GM18502 (cell line): ENCODE data around the gene SUCLG2.

Experiments
- ATAC-seq: cut with Tn5 transposase; IDR thresholded peaks from one replicate; pipeline ENCODE4 v1.9.1; 2021; ENCODE audit warnings: mild to moderate bottlenecking; ENCODE audit not compliant: unreplicated experiment, poor library complexity

SUCLG2 gene

DNA sequence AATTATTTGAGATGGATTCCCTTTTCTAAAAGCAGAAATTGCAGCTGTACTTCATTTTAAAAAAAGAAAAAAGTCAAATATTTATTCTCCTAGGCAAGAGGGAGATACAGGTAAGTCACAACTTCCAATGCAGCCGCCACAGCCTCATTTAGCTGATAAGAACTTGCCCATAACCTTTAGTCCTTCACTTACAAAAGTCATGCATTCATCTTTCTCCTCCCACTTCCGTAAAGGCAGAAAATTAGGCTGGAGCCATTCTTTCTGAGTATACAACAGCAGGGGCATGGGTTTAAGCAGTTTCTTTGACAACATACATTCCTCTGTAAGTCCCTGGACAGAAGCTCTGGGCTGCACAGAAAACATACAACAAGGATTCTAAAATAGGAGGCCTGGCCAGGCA lies 4.3 kb downstream of the SUCLG2 start:
- ATAC-seq = no peak

- ATAC-seq = no peak
Measured at GRCh38 chr3:67649681-67650080, 4.7 kb downstream of the SUCLG2 start.

GRCh38 chr3:67648701-67649100 lies 5.7 kb downstream of the SUCLG2 start:
- ATAC-seq = no peak

- no peak for ATAC-seq
Measured at GRCh38 chr3:67648229-67648628, 6.2 kb downstream of the SUCLG2 start.

- no peak for ATAC-seq
Measured at GRCh38 chr3:67647390-67647878, 7.0 kb downstream of the SUCLG2 start.

- ATAC-seq = no peak
Measured at GRCh38 chr3:67646586-67647234, 7.7 kb downstream of the SUCLG2 start.

GRCh38 chr3:67644827-67645226 lies 9.6 kb downstream of the SUCLG2 start:
- ATAC-seq = no peak

GRCh38 chr3:67642734-67643133 lies 11.7 kb downstream of the SUCLG2 start:
- ATAC-seq = no peak

DNA sequence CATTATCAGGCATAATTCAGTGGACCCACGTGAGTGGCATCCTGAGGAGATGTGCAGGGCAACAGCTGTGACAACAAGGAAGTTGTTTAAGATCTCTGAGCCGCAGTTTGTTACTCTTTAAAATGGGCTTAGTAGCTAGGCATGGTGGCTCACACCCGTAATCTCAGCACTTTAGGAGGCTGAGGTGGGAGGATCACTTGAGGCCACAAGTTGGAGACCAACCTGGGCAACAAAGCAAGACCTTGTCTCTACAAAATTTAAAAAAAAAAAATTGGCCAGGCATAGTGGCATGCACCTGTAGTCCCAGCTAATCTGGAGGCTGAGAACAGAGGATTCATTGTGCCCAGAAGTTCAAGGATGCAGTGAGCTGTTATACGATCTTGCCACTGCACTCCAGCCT lies 12.2 kb downstream of the SUCLG2 start:
- no peak for ATAC-seq

DNA sequence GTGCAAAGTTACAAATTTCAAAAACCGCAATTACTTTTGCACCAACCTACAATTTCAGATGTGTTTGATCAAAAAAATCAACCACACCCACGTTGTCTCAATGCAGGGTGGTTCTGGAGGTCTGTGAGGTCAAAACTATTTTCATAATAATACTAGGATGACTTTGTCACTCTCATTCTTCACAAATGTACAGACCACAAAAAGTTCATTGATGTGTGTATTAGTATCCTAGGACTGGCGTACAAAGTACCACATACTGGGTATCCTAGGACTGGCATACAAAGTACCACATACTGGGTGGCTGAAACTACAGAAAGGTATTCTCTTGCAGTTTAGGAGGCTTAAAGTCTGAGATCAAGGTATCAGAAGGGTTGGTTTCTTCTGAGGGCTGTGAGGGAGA lies 13.0 kb downstream of the SUCLG2 start:
- no peak for ATAC-seq

- no peak for ATAC-seq
Measured at GRCh38 chr3:67640023-67640660, 14.3 kb downstream of the SUCLG2 start.

GRCh38 chr3:67637255-67637900 lies 17.0 kb downstream of the SUCLG2 start:
- ATAC-seq = no peak

DNA sequence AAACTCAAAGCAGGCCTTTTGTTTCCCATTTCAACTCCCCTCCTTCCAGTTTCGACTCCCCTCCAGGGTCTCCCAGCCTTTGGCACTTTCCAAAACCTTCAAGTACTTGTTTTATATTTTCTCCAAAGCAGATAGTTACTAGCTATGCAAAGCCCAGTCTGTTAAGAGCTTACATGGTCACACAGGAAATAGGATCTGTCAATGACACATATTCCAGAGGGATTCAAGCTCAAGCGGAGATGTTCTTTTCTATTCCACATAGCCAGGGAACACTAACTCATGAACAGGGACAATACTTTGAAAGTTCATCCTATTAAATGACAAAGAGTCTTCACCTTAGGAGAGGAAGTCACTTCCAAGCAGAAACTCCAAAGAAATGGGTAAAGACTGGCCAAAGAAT lies 18.6 kb downstream of the SUCLG2 start:
- ATAC-seq = no peak

DNA sequence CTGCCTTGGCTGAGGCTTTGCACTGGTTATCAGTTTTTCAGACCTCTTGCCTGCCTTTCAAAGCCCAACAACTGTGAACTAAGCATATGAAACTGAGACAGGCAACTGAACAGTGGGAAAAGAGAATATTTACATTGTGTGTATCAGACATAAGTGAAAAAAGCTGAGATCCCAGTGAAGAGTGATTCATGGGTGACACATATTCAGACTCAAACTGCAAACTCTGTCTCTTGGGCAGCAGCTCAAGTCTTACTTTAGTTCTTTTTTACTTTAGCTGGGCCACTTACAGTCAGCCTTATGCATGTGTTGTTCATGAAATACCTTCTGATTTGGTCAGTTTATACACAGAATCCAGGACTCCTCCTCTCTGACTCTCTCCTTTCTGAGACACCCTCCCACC lies 19.2 kb downstream of the SUCLG2 start:
- no peak for ATAC-seq

GRCh38 chr3:67630666-67631362 lies 23.6 kb downstream of the SUCLG2 start:
- ATAC-seq = no peak

GRCh38 chr3:67624687-67625086 lies 29.7 kb downstream of the SUCLG2 start:
- ATAC-seq = no peak

GRCh38 chr3:67624078-67624477 lies 30.3 kb downstream of the SUCLG2 start:
- ATAC-seq = no peak

- no peak for ATAC-seq
Measured at GRCh38 chr3:67622652-67623051, 31.8 kb downstream of the SUCLG2 start.

DNA sequence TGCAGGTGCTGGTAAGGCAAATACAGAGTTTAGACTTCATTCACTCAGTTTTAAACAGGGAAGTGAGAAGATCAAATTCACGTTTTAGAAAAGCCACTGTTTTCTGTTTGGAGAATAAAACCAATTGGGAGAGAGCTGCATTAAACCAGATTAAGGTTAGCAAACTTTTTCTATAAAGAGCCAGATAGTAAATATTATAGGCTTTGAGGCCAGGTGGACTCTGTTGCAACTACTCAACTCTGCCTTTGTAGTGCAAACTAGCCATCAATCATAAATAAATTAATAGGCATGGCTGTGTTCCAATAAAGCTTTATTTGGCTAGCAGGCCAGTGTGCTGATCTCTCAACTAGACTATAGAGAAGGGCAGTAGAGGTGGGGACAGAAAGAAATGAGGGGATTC lies 33.5 kb downstream of the SUCLG2 start:
- ATAC-seq = no peak

DNA sequence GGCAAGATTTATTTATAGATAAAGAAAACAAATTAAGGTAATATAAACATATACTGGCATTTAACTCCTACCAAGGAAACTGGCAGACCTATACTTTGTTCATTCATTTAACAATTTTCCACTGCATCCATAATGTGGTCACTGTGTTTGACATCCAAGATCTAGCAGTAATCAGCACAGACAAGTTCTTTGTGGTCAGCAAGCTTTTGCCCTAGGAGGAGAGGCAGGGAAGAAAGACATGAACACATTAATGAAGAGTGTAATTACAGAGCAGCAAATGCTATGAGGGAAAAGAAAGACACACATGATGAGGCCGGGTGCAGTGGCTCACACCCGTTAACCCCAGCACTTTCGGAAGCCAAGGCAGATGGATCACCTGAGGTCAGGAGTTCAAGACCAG lies 34.4 kb downstream of the SUCLG2 start:
- ATAC-seq = no peak

DNA sequence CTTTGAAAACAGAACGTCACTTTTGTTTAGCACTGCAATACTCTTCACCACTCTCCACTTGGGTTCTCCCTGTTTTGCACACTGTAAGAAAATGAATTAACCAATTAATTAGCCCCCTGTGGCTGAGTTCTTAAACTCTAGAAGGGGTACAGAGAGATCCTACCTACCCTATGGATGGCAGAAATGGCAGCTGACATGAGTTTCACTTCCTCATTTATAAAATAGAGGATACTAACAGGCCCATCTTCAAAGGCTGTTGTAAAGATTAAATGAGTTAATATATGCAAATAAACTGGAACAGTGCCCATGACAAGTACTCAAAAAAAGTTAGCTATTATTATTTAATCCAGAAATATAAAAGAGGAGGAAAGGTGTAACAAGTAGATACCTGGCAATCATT lies 36.9 kb downstream of the SUCLG2 start:
- no peak for ATAC-seq
